ENCODE data around the gene TIMP2.
A peak's percentile ranks its signal among the peaks of the same experiment; 100 is the strongest.

Gene TIMP2

GRCh38 chr17:78924481-78925151, 571 bp downstream of the TIMP2 start:
- no peaks in the 10 kb centered on the region for H3K9me3 ChIP-seq
- peak overlapping the region; percentile 89 to 91 for H3K4me3 ChIP-seq
- no peak for DNase-seq
- TF ChIP-seq CTCF (IDR thresholded peaks at IDR 0.05): no peak
- H3K4me1 ChIP-seq: peaks cover 0 to 62% (median 52%) of the 10 kb centered on the region in 4 donors
- H3K27me3 ChIP-seq: no peaks in the 10 kb centered on the region
- intact Hi-C loops (cut with DNase I; ENCODE audit: low total_unique reads): loop anchor here (5.0 kb wide), 2 partner anchors 42 to 48 kb away; no protein-coding TSS in a partner anchor
- H3K27ac ChIP-seq: peak overlapping the region; percentile 96 to 98
- H3K36me3 ChIP-seq: no peaks in the 10 kb centered on the region

DNA sequence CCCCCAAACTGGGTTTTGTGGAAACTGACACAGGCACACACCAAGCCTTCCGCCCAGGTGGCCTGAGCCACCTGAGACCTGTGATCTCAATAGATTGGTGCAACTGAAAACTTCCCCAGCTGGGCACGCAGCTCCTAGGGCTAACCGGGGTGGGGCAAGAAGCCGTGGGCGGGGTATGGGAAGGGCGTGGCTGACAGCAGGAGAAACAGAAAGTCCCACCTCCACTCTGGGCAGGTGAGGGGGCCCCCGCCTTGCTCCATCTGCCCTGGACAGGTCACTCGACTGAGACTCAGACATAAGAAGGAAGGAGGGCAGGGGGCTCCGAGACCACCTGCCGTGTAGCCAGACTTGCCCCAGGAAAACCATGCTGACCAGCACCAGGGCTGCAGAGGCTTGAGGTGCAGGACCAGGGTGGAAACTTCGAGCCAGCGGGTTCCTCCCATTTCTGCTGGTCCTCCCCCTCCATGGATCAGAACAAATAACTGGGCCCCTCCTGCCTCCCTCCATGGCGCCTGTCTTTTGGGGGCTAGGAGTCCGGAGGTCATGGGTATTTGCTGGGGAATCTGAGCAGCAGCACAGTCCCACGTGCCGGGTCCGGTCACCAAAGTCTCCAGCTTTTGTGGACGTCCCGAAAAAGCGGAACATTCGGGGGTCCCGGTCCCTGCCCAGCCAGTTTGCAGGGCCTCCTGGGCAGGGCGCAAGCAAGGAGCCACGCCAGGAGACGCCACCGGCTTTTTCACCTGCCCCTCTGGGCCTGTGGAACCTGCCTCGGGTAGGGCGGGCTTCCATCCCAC, 1.3 kb downstream of the TIMP2 start:
- DNase-seq: peak; percentile 68 to 85
- intact Hi-C loops (cut with DNase I; ENCODE audit: low total_unique reads): loop anchor here (5.0 kb wide), 2 partner anchors 42 to 48 kb away; no protein-coding TSS in a partner anchor
- Histone ChIP-seq H3K27me3 (no peaks in the 10 kb centered on the region), H3K36me3 (no peaks in the 10 kb centered on the region), H3K27ac (peak overlapping the region; percentile 96 to 98), H3K9me3 (no peaks in the 10 kb centered on the region), H3K4me3 (peak overlapping the region; percentile 89 to 91), H3K4me1 (peaks cover 0 to 68% (median 56%) of the 10 kb centered on the region in 4 donors)
- no peak for TF ChIP-seq CTCF (IDR thresholded peaks at IDR 0.05)

- peak overlapping the region; percentile 89 to 91 for H3K4me3 ChIP-seq
- H3K27ac ChIP-seq: peak overlapping the region; percentile 96 to 98
- H3K4me1 ChIP-seq: peaks cover 0 to 77% (median 65%) of the 10 kb centered on the region in 4 donors
- H3K27me3 ChIP-seq: no peaks in the 10 kb centered on the region
- H3K36me3 ChIP-seq: no peaks in the 10 kb centered on the region
- no peak for DNase-seq
- no peak for TF ChIP-seq CTCF (IDR thresholded peaks at IDR 0.05)
- intact Hi-C loops (cut with DNase I; ENCODE audit: low total_unique reads): loop anchor here (5.0 kb wide), 2 partner anchors 41 to 49 kb away; no protein-coding TSS in a partner anchor
- H3K9me3 ChIP-seq: no peaks in the 10 kb centered on the region
Measured at GRCh38 chr17:78922816-78923498, 2.2 kb downstream of the TIMP2 start.

DNA sequence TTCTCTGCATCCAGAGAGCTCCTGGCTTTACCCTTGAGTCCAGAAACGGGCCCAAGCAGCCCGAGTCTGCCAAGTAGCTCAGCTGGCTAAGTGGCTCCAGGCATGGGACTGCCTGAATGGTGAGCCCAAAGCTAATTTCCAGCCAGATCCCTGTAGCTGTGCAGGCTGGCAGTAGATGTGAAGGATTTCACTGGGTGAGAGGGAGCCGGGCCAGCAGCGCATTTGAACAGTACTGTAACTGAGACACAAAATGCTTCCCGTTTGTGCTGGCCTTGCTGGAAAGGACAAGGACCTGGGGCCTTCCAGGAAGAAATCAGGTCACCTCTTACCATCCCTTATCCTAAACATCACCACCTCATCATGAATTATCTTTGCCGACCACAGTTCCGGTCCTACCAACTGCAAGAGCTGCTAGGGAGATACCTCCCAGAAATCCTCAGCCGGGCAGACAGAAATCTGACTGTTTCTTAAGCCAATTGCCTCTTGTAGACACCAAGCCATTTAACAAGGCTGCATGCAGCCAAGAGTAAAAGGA, 3.7 kb downstream of the TIMP2 start:
- no peak for TF ChIP-seq CTCF (IDR thresholded peaks at IDR 0.05)
- Histone ChIP-seq H3K27ac (peak overlapping the region; percentile 96 to 98), H3K9me3 (no peaks in the 10 kb centered on the region), H3K4me3 (peak overlapping the region; percentile 5 to 89), H3K27me3 (no peaks in the 10 kb centered on the region), H3K4me1 (peaks cover 0 to 79% (median 67%) of the 10 kb centered on the region in 4 donors), H3K36me3 (no peaks in the 10 kb centered on the region)
- intact Hi-C loops (cut with DNase I; ENCODE audit: low total_unique reads): loop anchor here (5.0 kb wide), 2 partner anchors 39 to 51 kb away; no protein-coding TSS in a partner anchor
- peak; percentile 35 to 82 for DNase-seq

- intact Hi-C loops (cut with DNase I; ENCODE audit: low total_unique reads): loop anchor here (5.0 kb wide), 2 partner anchors 38 to 52 kb away; no protein-coding TSS in a partner anchor
- no peaks in the 10 kb centered on the region for H3K27me3 ChIP-seq
- H3K36me3 ChIP-seq: no peaks in the 10 kb centered on the region
- H3K4me3 ChIP-seq: peak overlapping the region in 1 of 2 donors; percentile 5
- H3K9me3 ChIP-seq: no peaks in the 10 kb centered on the region
- peak overlapping the region; percentile 96 to 98 for H3K27ac ChIP-seq
- H3K4me1 ChIP-seq: peaks cover 0 to 81% (median 70%) of the 10 kb centered on the region in 4 donors
- no peak for DNase-seq
- TF ChIP-seq CTCF (IDR thresholded peaks at IDR 0.05): no peak
Measured at GRCh38 chr17:78920528-78920927, 4.7 kb downstream of the TIMP2 start.
